Measurements from ENCODE around the gene KLHL6.

KLHL6 gene

GRCh38 chr3:183488343-183488742 lies 67.2 kb downstream of the KLHL6 start:
- H3K4me3 ChIP-seq (ENCODE audit: low read depth, low read length): no peak overlapping the region
- no peak for TF ChIP-seq CTCF (IDR thresholded peaks at IDR 0.05; ENCODE audit: low read depth, low read length)

GRCh38 chr3:183487896-183488295 lies 67.6 kb downstream of the KLHL6 start:
- H3K4me3 ChIP-seq (ENCODE audit: low read depth, low read length): no peak overlapping the region
- TF ChIP-seq CTCF (IDR thresholded peaks at IDR 0.05; ENCODE audit: low read depth, low read length): no peak

GRCh38 chr3:183487016-183487415 lies 68.5 kb downstream of the KLHL6 start:
- TF ChIP-seq CTCF (IDR thresholded peaks at IDR 0.05; ENCODE audit: low read depth, low read length): no peak
- H3K4me3 ChIP-seq (ENCODE audit: low read depth, low read length): no peak overlapping the region

GRCh38 chr3:183486472-183486871 lies 69.0 kb downstream of the KLHL6 start:
- H3K4me3 ChIP-seq (ENCODE audit: low read depth, low read length): no peak overlapping the region
- no peak for TF ChIP-seq CTCF (IDR thresholded peaks at IDR 0.05; ENCODE audit: low read depth, low read length)

- no peak overlapping the region for H3K4me3 ChIP-seq (ENCODE audit: low read depth, low read length)
- TF ChIP-seq CTCF (IDR thresholded peaks at IDR 0.05; ENCODE audit: low read depth, low read length): no peak
Measured at GRCh38 chr3:183485585-183485984, 69.9 kb downstream of the KLHL6 start.

GRCh38 chr3:183485093-183485492 lies 70.4 kb downstream of the KLHL6 start:
- no peak overlapping the region for H3K4me3 ChIP-seq (ENCODE audit: low read depth, low read length)
- no peak for TF ChIP-seq CTCF (IDR thresholded peaks at IDR 0.05; ENCODE audit: low read depth, low read length)

- H3K4me3 ChIP-seq (ENCODE audit: low read depth, low read length): no peak overlapping the region
- TF ChIP-seq CTCF (IDR thresholded peaks at IDR 0.05; ENCODE audit: low read depth, low read length): no peak
Measured at GRCh38 chr3:183484431-183485075, 71.0 kb downstream of the KLHL6 start.

All from WI38 (cell line).